Thyroid gland (tissue), 4 donors: ENCODE data around the gene LEFTY2. TPM values are rescaled to one million over a fixed set of nuclear protein-coding genes. Genes with fewer than 3 reads are reported as not detected.

Experiments
- DNase-seq, 2 donors: peaks; one replicate each; pipeline ENCODE4 v3.0.0-alpha.2; 2019
- H3K27ac ChIP-seq, 3 donors: fragments of 200-600 bp; sonication (generic); 1 replicate in 2 of 3; 2 replicates in 1 of 3; pipeline ENCODE4 v1.5.1; 2016 to 2019; ENCODE audit warnings: mild to moderate bottlenecking in 1 of 3, moderate library complexity in 1 of 3
- H3K27me3 ChIP-seq: fragments of 200-600 bp; sonication (generic); one replicate; pipeline ENCODE4 v1.5.1; 2019
- H3K36me3 ChIP-seq, 2 donors: fragments of 200-600 bp; sonication (generic); one replicate each; pipeline ENCODE4 v1.5.1; 2016 to 2019
- H3K4me1 ChIP-seq, 2 donors: fragments of 200-600 bp; sonication (generic); one replicate each; pipeline ENCODE4 v1.5.1; 2017 to 2019
- H3K4me3 ChIP-seq, 3 donors: fragments of 200-600 bp; sonication (generic); replicated peaks in 1 of 3; 1 replicate in 2 of 3; 2 replicates in 1 of 3; pipeline ENCODE4 v1.5.1; 2016; ENCODE audit warnings: mild to moderate bottlenecking in 1 of 3
- H3K9me3 ChIP-seq: fragments of 200-600 bp; sonication (generic); one replicate; pipeline ENCODE4 v1.5.1; 2017
- POLR2A ChIP-seq, 2 donors: fragments of 450-650 bp; IDR thresholded peaks; one replicate each; pipeline ENCODE4 v1.6.1; 2017; ENCODE audit warnings: antibody characterized with exemption in 2 of 2, mild to moderate bottlenecking in 2 of 2, moderate library complexity in 1 of 2
- WGBS, 2 donors: methylation state at CpG; one replicate each; pipeline ENCODE4 v1.1.5; 2017; 5-methylcytosine and 5-hydroxymethylcytosine counted together
- intact Hi-C: fragments of 100-400 bp; cut with DNase I; formaldehyde crosslinking; loops from one replicate; pipeline ENCODE4 v1.15.1; 2023
- total RNA-seq, 4 donors: library from RNA; depleted of rRNA; stranded (reverse); fragments of >200 nt; gene quantifications; one replicate each; pipeline ENCODE4 v1.2.3, GENCODE V29; 2016
- TF ChIP-seq, protein P1 (sequence below), 6 experiments: fragments of 200-600 bp in 3 of 6; fragments of 450-650 bp in 3 of 6; sonication (generic) in 3 of 6; IDR thresholded peaks; one replicate each; pipeline ENCODE4 v1.5.1; 2016 to 2019; ENCODE audit warnings: antibody characterized with exemption in 6 of 6, mild to moderate bottlenecking in 2 of 6, inconsistent platforms in 1 of 6, moderate library complexity in 1 of 6

The LEFTY2 gene
- total RNA-seq, 4 donors from 2014 or later: 0.11 to 0.29 TPM; not detected in 2

DNA sequence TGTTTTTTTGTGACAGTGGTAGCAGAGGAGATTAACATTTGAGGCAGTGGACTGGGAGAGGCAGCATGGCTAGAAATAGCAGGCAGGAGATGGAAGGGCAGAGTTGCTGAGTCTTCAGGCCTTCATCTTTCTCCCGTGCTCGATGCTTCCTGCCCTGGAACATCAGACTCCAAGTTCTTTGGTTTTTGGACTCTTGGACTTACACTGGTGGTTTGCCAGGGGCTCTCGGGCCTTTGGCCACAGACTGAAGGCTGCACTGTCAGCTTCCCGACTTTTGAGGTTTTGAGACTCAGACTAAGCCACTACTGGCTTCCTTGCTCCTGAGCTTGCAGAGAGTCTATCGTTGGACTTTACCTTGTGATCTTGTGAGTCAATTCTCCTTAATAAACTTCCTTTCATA, 24.2 kb upstream of the LEFTY2 start:
- TF ChIP-seq, protein P1, sequence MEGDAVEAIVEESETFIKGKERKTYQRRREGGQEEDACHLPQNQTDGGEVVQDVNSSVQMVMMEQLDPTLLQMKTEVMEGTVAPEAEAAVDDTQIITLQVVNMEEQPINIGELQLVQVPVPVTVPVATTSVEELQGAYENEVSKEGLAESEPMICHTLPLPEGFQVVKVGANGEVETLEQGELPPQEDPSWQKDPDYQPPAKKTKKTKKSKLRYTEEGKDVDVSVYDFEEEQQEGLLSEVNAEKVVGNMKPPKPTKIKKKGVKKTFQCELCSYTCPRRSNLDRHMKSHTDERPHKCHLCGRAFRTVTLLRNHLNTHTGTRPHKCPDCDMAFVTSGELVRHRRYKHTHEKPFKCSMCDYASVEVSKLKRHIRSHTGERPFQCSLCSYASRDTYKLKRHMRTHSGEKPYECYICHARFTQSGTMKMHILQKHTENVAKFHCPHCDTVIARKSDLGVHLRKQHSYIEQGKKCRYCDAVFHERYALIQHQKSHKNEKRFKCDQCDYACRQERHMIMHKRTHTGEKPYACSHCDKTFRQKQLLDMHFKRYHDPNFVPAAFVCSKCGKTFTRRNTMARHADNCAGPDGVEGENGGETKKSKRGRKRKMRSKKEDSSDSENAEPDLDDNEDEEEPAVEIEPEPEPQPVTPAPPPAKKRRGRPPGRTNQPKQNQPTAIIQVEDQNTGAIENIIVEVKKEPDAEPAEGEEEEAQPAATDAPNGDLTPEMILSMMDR (IDR thresholded peaks at IDR 0.05): no peak
- no peak for TF ChIP-seq POLR2A (IDR thresholded peaks at IDR 0.05)
- DNase-seq: no peak
- intact Hi-C loops: no loop called here
- H3K4me1 ChIP-seq: no peaks in the 10 kb centered on the region
- no peaks in the 10 kb centered on the region for H3K9me3 ChIP-seq
- no peaks in the 10 kb centered on the region for H3K36me3 ChIP-seq
- H3K4me3 ChIP-seq: no peak overlapping the region
- WGBS, 2 donors: 63 to 81% methylated on average over 5 of the region's 5 CpGs
- no peaks in the 10 kb centered on the region for H3K27me3 ChIP-seq
- H3K27ac ChIP-seq: no peak overlapping the region

DNA sequence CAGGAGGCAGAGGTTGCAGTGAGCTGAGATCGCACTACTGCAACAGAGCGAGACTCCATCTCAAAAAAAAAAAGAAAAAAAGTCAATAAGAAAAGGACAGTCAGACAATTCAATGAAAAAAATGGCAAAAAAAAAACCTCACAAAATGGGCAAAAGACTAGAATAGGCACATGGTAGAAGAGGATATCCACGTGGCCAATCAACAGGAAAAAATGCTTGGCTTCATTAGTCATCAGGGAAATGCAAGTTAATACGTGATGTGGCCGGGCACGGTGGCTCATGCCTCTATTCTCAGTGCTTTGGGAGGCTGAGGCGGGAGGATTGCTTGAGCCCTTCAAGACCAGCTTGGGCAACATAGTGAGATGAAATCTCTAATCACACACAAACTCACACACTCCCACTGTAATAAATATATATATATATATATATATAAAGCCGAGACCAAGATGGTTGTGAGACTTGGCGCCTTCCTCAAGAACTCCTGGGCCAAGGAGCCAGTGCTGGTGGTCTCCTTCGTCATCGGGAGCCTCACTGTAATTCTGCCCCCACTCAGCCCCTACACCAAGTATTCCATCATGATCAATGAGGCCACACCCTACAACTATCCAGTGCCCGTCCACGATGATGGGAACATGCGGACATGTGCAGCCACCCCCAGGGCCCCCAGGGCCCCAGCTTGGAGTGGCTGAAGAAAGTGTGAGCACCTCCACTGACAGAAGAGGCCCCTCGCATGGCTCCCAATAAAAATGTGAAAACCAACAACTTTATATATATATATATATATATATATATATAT, 22.9 kb upstream of the LEFTY2 start:
- Histone ChIP-seq H3K27me3 (no peaks in the 10 kb centered on the region), H3K4me3 (no peak overlapping the region), H3K36me3 (no peaks in the 10 kb centered on the region), H3K9me3 (no peaks in the 10 kb centered on the region), H3K27ac (no peak overlapping the region), H3K4me1 (no peaks in the 10 kb centered on the region)
- WGBS, 2 donors: 92 to 94% methylated on average over 12 to 15 of the region's 15 CpGs
- intact Hi-C loops: no loop called here
- DNase-seq: no peak
- TF ChIP-seq POLR2A (IDR thresholded peaks at IDR 0.05): no peak
- TF ChIP-seq, protein P1 (IDR thresholded peaks at IDR 0.05): no peak

DNA sequence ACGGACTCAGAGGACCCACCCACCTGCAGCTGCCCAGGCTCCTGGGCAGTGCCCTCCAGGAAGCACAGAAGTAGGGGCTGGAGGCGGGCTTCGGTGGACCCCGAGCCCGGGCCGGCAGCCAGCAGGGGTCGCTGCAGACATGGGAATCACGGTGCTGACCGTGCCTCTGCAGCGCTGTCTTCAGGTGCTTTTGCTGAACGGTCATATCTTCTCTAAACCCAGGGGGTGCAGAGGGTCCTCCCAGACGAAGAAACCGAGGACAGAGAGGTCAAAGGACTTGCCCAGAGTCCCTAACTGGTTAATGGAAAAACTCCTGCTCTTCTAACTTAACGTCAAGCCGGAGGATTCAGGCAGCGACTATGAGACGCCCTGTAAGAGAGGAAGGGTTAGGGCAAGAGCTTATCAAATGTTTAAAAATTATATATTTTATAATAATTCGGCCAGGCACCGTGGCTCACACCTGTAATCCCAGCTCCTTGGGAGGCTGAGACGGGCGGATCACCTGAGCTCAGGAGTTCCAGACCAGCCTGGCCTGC, 21.5 kb upstream of the LEFTY2 start:
- TF ChIP-seq, protein P1 (IDR thresholded peaks at IDR 0.05): peak in 5 of 6 experiments; percentile 29 to 57 (median 32)
- no peak for TF ChIP-seq POLR2A (IDR thresholded peaks at IDR 0.05)
- Histone ChIP-seq H3K4me3 (no peak overlapping the region), H3K4me1 (no peaks in the 10 kb centered on the region), H3K27ac (no peak overlapping the region), H3K9me3 (no peaks in the 10 kb centered on the region), H3K27me3 (no peaks in the 10 kb centered on the region), H3K36me3 (no peaks in the 10 kb centered on the region)
- peak; percentile 41 to 47 for DNase-seq
- intact Hi-C loops: no loop called here
- WGBS, 2 donors: 28 to 44% methylated on average over 12 to 21 of the region's 21 CpGs

DNA sequence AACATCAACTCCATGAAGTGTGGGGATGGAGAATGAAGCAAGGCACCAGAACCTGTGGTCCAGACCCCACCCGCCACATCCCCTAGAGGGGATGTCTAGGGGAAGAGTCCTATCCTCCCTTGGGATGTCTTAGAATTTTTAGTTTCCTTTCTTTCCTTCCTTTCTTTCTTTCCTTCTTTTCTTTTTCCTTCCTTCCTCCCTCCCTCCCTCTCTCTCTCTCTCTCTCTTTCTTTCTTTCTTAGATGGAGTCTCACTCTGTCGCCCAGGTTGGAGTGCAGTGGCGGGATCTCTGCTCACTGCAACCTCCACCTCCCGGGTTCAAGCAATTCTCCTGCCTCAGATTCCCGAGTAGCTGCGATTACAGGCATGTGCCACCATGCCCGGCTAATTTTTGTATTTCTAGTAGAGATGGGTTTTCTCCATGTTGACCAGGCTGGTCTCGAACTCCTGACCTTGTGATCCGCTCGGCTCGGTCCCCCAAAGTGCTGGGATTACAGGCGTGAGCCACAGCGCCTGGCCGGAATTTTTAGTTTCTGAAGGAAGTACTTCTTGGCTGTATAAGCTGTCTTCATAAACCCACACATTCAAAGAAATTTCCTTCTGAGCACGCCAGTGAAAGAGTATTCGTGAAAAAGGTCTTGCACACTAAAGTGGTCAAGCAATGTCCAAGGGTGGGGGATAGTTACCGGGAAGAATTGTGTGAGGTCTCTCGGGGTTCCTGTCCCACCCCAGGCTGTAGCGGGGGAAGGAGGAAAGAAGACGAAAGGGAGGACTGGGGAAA, 20.8 kb upstream of the LEFTY2 start:
- Histone ChIP-seq H3K4me3 (no peak overlapping the region), H3K4me1 (no peaks in the 10 kb centered on the region), H3K27me3 (no peaks in the 10 kb centered on the region), H3K27ac (no peak overlapping the region), H3K9me3 (no peaks in the 10 kb centered on the region), H3K36me3 (no peaks in the 10 kb centered on the region)
- DNase-seq: no peak
- 65 to 73% methylated on average over 20 of the region's 20 CpGs for WGBS, 2 donors
- intact Hi-C loops: no loop called here
- TF ChIP-seq, protein P1 (IDR thresholded peaks at IDR 0.05): no peak
- TF ChIP-seq POLR2A (IDR thresholded peaks at IDR 0.05): no peak
